IPS-11a (cell line): ENCODE results near the gene PTPN3.

ENCODE experiments used
- H3K4me3 ChIP-seq: one replicate; pipeline ENCODE4 v1.5.1; 2013; ENCODE audit warnings: low read depth, low read length, control low read depth

The PTPN3 gene

DNA sequence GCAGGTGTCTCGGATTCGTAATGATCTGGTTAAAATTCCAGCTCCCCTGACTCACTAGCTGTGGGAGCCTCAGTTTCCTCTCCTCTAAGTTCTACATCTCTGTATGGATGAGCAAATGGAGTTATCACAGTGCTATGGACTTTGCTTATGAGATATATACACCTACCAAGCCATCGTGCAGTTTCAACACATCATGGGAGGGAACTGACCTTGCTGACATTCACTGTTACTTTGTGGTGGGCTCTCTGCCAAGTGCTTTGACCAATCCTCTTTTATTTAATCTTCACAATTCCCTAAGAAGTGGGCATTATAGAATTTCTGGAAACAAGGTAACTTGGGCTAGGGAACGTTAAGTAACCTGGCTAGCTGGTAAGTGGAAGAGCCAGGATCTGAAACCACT lies 70.2 kb downstream of the PTPN3 start:
- H3K4me3 ChIP-seq: no peak overlapping the region

DNA sequence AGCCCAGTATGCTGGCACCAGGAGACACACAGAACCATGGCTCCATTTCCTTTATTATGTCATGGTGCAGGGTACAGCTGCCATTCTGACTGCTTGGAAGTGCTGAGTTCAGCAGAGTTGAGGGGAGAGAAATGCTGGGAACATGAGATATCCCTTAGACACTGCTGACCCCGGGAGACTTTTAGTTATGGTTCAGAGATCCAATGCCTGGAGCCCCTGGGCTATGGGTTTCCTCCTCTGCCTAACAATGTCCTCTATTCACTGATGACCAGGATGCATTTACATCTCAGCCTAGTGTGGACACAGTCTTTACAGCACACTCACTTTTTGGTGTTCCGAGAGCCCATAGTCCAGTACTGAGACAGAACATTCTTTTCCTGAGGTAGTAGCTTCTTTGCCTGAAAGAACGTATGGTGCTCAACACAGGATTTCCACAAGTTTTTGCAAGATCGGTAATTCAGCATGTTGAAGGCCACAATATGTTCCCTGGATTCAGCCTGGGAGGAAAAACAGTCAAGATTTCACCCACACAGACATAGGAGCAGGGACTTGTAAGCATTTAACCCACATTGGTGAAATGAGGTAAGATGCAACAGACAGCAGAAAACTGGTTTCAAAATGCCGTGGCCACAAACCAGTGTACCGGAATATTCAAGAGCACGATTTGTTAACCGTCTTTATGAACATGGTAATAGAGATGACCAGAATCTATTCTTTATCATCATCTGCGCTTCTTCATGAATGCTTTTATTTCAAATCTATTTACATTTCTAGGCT lies 71.3 kb downstream of the PTPN3 start:
- no peak overlapping the region for H3K4me3 ChIP-seq

DNA sequence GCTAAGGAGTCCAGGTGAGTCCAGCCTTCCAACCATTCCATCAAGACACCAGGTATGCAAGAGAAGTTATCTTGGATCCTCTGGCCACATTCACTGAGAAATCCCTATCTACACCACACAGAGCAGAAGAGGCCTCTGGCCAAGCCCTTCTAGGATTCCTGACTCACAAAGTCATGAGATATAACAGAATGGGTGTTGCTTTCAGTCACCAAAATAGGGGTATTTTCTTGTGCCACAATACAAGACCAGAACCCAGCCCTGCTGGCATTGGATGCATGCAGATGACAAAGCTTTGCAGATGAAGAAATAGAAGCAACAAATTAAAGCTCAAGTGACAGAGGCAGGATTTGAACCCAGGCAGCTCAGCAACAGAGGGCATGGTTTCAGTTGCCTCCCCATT lies 73.5 kb downstream of the PTPN3 start:
- no peak overlapping the region for H3K4me3 ChIP-seq

DNA sequence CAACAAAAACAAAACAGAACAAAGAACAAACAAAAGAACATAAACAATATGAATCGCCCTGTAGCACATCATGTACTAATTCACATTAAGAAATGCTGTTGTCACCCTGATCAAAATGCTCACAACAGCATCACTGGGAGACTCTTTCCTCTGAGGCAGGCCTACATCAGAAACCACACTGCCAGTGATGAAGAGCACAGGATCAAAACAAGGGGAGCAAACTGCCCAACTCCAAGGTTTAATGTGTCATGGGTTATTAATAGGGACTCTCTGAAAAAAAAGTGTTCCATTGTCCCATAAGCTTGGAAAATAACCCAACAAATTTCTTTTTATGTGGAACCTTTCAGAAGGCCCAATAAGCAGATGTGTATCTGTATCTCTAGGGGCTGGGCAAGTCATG lies 74.2 kb downstream of the PTPN3 start:
- no peak overlapping the region for H3K4me3 ChIP-seq

DNA sequence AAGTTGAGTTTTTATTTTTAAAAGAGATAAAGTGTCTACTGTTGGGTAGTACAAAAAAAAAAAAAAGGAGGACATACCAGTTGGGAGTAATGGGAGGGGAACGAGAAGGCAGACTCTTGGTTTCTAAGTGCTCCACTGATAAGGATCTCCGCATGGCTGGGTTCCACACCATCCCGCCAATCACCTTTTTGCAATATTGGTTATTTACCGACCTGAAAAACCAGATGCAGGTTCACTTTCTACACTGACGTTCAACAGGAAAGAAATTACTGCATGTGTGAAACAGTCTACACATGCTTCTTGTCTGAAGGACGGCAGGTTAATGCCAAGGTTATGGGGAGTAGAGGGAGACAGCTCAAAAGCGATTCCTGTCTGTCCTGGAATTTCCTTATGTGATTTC lies 75.5 kb downstream of the PTPN3 start:
- no peak overlapping the region for H3K4me3 ChIP-seq

DNA sequence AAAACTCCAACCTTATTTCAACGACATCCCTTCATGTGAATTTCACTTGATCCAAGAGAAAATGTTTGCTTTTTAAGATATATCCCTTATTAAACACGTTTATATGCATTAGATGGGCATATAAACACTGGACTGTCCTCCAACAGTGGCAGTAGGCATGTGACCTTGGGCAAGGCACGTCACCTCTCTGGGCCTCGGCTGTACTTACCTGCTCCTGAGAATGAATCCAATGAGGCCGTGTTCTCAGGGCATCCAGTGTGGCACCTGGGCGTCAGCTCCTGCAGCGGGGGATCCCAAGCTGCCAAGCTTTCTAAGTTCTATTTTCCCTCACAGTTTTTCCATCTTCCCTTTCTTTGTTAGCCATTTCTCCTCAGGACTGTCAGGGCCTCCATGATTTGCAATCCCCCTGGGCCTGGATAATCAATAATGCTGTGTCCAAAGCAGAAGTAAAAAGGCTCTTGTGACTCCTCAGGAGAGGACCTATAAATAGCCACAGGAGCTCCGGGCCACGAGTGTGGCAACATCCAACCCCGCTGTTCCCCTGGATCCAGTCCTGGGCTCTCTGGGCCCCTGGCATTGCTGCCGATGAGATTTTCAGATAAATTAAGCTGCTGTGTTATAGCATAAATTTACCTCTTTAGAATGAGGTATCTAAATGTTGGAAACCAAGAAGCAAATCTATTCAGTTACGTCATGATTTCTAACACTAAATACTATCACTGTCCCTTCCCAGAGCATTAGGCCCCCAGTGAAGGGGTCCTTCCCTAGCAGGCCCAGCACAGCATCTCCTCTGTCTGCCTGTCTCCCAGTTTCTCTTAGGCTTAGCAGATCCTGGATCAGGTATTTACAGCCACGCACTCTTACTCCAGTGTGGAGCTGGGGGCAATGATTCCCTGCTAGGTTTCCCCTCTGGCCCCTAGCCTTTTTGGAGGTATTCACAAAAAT lies 76.8 kb downstream of the PTPN3 start:
- no peak overlapping the region for H3K4me3 ChIP-seq

DNA sequence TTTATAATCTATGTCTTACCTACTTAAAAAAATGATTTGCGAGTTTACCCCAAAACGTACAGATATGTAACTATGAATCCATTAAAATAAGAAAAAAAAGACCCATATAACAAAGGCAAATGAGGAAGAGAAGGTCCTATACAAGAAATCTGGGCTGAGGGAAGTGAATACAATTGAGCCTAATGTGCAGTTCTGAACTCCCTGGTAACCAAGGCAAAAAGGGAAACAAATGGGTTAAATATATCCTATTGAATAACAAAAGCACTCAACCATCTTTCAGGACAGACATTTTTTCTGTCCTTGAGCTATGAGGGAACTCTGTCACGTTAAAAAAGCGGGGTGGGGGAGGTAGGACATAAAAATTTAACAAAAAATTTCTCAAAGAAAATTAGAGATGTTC lies 78.6 kb downstream of the PTPN3 start:
- H3K4me3 ChIP-seq: no peak overlapping the region

DNA sequence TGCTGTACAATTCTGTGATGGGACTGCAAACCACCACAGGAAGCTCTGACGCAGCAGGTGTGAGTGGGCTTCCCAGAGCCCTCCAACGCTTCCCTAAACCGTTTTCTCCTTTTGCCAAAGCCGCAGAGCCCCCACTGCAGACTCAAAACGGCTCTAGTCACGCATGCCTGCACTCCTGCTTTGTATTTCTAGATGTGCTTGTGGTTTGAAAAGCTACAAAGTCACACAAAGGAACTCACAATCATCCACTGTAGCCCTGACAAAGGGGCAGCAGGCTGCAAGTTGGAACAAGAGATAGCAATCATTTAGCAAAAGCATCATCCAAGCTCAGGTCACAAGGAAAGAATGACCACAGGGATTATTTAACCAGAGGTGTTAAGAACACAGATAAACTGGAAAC lies 79.3 kb downstream of the PTPN3 start:
- H3K4me3 ChIP-seq: no peak overlapping the region

DNA sequence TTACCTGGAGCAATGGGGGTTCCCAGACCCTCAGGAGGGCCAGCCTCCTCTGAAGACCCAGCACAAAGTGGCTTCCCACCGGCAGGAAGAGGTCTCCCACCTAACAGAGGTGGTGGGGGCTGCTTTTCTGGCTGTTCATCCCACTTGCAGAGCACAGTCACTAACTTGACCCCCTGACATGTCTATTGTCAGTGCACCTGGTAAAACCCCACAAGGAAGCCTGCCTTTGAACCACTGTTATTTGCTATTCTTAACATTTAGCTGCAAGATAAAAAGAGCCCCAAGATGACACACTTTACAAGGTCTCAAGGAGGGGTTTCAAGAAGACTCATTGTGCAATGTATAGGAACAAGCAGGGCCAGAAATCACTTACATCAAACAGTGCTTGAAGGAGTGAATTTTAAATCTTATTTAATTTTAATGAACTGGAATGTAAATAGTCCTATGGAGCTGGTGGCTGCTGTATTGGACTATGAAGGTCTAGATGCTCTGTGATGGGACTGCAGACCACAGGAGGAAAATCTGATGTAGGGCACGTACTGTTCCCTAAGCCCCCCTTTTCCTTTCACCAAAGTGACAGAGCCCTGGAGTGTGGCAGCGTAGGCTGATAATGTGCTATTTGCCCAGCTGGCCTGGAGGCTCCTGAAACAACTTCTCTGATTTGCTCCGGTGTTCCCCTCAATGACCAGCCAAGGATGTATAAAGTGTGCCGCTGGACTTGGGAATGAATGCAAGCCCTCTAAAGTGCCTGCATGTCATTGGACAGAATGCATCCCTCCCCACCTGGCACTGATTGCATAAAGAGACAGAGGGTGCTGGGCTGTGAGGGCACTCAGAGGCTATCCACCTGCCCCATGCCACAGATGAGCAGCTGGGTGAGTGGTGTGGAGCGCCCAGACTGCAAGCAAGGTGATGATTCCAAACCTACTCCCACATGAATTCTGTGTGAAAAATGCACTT lies 80.2 kb downstream of the PTPN3 start:
- H3K4me3 ChIP-seq: no peak overlapping the region

DNA sequence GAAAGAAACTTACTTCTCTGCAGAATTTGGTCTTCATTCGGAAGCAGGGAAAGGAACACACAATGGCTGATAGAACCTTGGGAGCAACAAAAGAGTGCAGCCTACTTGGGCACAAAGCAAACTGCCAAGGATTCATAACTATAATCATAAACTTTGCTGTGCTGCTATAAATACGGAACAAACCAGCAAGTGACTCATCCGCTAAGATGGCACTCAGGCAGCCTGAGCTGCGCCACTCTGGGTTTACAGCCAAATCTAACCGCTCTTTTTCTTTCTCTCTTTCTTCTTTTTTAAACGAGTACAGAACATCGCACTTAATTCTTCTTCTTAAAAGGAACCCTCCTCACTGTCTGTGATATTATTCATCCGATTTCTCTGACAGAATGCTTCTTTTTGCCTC lies 81.1 kb downstream of the PTPN3 start:
- no peak overlapping the region for H3K4me3 ChIP-seq

DNA sequence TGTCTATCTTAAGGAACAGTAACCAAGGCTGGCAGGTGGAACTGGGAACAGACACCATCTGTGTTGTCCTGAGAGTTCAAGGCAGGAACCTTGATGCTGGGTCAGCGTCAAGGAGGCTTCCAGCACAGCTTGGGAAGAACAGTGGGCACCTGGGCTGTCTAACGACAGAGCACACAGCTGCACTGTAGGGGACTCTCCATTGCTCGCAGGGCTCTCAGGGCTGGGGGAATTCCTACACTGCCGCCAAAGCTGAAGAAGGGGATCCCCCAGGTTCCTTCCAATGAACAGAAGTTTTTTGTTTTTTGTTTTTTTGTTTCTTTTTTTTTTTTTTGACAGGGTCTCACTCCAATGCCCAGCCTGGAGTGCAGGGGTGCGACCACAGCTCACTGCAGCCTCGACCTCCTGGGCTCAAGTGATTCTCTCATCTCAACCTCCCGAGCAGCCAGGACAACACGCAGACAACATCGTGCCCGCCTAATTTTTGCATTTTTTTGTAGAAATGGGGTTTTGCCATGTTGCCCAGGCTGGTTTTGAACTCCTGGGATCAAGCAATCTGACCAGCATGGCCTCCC lies 81.9 kb downstream of the PTPN3 start:
- H3K4me3 ChIP-seq: no peak overlapping the region

DNA sequence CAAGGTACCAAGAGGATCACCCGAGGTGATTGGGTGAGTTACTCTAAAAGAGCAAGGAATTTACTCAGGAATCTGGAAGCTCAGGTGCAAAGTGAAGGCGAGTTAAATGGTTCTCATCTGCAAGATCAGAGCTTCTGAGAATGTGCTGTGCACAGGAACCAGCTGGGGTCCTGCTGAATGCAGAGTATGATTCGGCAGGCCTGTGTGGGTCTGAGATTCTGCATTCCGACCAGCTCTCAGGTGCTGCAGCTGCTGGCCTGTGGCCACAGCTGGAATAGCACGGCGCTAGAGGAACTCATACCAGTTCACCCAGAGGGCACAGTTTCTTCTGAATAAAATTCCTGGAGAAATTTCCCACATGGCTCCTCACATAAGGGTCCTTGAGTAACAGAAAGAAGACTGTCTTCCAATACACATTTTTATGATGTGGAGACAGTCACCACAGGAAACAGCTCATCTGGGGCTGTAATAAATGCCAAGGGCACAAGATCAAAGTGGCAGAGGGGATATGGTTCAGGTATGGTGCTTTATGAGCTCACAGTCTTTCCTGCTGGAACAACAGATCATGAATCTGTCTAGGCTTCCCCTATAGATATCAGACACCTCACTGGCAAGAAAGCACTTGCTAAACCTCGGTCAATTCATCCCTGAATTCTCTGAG lies 83.9 kb downstream of the PTPN3 start:
- H3K4me3 ChIP-seq: no peak overlapping the region

DNA sequence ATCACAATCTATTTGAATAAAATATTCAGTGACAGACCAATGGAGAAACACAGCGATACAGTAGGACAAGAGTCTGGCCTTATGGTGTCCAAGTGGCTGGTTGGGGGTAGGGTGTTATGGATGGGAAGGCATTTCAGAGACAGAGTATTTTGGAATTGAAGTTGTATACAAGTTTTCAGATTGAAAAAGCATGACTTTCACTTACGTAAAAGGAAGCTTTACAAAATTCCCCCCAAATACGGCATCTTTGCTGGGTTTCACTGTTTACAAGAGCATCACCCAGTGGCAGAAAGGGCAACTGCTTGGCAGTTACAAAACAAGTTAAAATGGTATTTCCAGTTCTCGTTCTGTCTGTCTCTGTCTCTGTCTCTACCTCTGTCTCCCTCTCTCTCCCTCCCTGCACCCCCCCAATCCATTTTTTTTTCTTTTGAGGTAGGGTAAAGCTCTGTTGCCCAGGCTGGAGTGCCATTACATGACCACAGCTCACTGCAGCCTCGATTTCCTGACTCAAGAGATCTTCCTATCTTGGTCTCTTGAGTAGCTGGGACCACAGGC lies 86.2 kb downstream of the PTPN3 start:
- H3K4me3 ChIP-seq: no peak overlapping the region

DNA sequence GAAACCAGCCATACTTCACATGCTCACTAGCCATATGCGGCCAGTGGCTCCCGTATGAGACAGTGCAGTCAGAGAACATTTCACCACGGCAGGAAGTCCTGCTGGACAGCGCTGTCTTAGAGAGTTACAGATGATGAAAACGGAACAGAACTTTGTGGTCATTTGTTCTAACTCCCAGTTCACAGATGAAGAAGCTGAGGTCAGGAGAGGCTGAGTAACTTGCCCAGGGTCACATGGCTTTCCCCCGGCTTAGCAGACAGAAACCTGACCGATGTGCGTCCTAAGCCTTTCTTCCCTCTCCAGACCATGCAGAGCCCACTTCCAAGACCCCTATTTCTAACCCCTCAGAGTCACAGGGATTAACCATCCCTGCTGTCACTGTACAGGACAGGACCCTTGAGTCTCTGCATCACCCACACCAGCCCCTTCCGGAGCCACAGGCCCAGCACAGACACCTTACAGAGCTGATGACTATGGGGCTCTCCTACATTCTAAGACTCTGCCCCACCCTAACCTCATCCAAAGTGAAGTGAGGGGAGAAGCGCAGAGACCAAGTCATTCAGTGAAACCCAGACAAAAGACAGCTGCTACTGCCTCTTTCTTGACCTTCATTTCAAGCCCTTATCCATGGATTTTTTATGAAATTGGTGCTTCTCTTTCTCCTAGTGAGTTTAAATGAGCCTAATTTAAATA lies 86.9 kb downstream of the PTPN3 start:
- H3K4me3 ChIP-seq: no peak overlapping the region

DNA sequence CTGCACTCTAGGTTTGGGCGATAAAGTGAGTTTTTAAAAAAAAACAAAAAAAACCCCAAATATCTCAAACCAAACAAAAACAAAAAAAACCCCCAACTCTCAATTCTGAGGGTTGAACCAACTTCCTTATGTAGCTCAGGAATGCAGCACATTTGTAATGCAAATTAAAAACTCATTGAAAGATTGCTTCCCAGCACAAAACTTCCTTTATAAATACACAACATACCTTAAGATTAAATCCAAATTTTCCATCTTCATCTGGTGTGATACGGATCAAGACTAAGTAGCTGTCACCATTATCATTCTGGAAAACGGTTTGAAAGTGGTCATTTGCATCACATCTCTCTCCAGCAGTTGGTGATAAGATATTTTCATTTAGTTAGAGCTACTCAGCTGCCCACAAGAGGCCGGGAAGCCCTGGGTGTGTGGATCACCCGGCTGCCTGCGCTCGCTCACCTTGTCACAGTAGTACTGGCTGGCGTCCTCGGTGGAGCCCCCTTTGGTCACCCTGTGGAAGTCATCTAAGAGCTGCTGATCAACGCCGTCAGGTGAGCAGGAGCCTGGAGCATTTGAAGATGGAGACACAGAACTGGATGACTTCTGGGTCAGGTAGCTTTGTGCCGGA lies 88.2 kb downstream of the PTPN3 start:
- H3K4me3 ChIP-seq: no peak overlapping the region

DNA sequence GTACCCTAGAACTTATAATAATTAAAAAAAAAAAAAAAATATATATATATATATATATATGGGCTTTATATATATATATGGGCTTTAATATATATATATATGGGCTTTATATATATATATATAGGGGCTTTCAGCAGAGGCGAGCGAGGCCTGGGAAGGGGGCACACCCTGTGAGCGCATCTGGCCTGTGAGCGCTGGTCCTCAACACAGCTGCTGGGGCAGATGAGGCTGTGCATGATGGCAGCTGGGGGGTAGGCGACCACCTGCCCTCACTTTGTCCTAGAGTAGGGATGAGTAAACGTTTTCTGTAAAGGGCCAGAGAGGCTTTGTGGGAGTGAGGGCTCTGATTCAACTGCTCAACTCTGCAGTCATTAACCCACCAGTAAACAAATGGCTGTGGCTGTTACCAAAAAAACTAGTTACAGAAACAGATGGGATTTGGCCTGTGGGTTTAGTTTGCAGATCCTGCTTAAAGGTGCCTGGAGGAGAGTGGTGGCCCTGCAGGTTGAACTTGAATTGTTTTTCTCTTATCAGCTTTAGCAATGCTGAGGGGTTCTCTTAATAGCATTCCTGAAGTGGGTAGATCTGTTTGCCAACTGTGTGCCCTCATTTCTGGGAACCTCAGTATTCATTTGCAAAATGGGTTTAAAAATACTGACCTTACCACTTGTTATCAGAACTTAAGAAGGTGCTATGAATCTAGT lies 89.2 kb downstream of the PTPN3 start:
- no peak overlapping the region for H3K4me3 ChIP-seq

DNA sequence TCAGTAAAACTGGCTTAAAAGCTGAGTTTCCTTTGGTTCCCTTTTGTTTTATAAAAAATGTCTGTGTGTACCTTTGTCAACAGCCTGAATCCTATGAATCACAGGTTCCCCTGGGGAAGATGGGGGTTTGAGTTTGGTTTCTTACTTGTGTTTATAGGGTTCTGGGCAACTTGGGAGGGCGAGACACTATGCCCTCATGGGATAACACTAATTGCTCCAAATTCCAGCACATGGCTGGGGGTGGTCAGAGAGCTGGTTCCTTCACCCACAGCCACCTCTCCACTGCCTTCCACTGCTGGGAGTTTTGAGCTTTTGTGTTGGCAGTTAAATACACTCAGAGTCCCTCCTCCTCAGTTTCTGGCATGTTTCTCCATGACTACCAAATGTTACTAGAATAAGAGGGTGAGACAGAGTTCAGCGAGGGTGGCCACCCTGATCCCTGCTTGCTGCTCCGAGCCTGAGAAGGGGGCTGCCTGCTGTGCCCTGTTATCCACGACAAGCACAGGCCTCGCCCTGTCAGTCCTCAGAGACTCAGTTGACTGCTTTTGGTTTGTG lies 94.3 kb downstream of the PTPN3 start:
- H3K4me3 ChIP-seq: no peak overlapping the region

DNA sequence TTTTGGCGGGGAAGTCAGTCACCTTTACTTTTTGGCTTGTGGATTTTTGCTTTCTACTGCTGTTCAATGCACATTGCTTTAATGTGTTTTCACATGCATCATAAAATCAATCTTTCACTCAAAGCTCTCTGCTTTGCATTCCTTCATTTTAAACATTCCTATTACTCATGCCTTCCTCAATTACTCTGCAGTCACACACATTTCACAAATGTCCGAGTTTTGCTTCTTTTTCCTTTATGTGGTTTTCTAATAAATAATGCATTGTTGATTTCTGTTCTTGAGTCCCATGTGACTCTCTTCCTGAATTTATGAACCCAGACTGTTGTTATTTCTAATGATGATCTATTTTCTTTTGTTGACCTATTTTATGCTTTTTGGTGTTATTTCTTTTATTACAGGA lies 95.0 kb downstream of the PTPN3 start:
- no peak overlapping the region for H3K4me3 ChIP-seq
